Esophagus muscularis mucosa (tissue), 3 donors: Measurements from ENCODE around the gene KDM4D.

Source experiments
- CTCF ChIP-seq, 3 experiments: fragments of 200-600 bp in 2 of 3; fragments of 450-650 bp in 1 of 3; sonication (generic) in 2 of 3; IDR thresholded peaks; one replicate each; pipeline ENCODE4 v1.5.1; 2017 to 2019; ENCODE audit warnings: antibody characterized with exemption in 3 of 3, mild to moderate bottlenecking in 2 of 3, moderate library complexity in 1 of 3
- POLR2AphosphoS5 ChIP-seq, 2 donors: sonication (generic); formaldehyde crosslinking; IDR thresholded peaks; one replicate each; pipeline ENCODE4 v1.6.1; 2017; ENCODE audit warnings: antibody characterized with exemption in 2 of 2

GRCh38 chr11:94960488-94960887, 13.0 kb upstream of the KDM4D start:
- TF ChIP-seq CTCF (IDR thresholded peaks at IDR 0.05): no peak
- no peak for TF ChIP-seq POLR2AphosphoS5 (IDR thresholded peaks at IDR 0.05)
